ENCODE data around the gene TBL1X. TPM values are rescaled to one million over a fixed set of nuclear protein-coding genes. Genes with fewer than 3 reads are reported as not detected.

Gene TBL1X
- total and polyA plus RNA-seq, 10 of the 15 experiments (the other 5 are each of a cell fraction or from before 2014, with no cell fraction given) = 4.4 to 26.3 (median 10.6) TPM

DNA sequence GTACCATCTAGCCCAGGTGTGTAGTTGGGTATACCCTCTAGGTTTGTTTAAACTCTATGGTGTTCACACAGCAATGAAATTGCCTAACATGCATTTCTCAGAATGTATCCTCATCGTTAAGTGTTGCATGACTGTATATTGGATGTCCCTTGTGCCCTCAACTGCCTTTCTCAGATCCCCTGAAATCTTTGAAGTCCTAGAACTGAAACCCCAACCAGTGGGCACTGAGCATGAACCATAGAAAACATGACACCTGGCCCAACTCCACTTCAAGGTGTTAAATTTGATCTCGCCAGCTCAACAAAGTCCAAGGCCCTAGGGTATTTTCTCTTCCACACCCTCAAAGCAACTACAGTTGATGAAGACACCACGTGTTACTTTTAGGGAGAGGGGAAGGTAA is 265.2 kb downstream of the TBL1X start:
- WGBS (ENCODE audit: insufficient coverage, insufficient replicate concordance, low lambda C conversion rate, missing lambda C conversion rate) = 0% methylated on average over 2 of the region's 3 CpGs
- Histone ChIP-seq H3K4me3 (no peak overlapping the region), H3K4me2 (ENCODE audit: control insufficient read depth, insufficient read depth) (no peak overlapping the region), H3K9ac (ENCODE audit: control insufficient read depth, insufficient read depth, low read length) (no peak overlapping the region), H3K4me1 (ENCODE audit: control insufficient read depth, insufficient read depth, low read length) (no peaks in the 10 kb centered on the region), H2AFZ (ENCODE audit: control insufficient read depth, low read depth, low read length) (no peak overlapping the region), H3K27ac (ENCODE audit: control insufficient read depth, insufficient read depth) (no peak overlapping the region), H3K9me3 (replicated peaks; ENCODE audit: control insufficient read depth, insufficient read depth, low read length) (peaks cover 1% of the 10 kb centered on the region; the same call in 1 of the 3 replicates), H3K36me3 (ENCODE audit: control insufficient read depth in 2 of 2, insufficient read depth in 2 of 2, low read length in 1 of 2) (no peaks in the 10 kb centered on the region), H3K79me2 (ENCODE audit: control insufficient read depth, insufficient read depth, low read length) (no peaks in the 10 kb centered on the region), H4K20me1 (ENCODE audit: control insufficient read depth, insufficient read depth) (no peaks in the 10 kb centered on the region), H3K27me3 (replicated peaks in 1 of 2; ENCODE audit: control insufficient read depth in 2 of 2, insufficient read depth in 2 of 2, low read length in 1 of 2) (no peaks in the 10 kb centered on the region)
- CTCF ChIA-PET = no interaction called here
- RAD21 ChIA-PET (ENCODE audit: unreplicated experiment) = no interaction called here
- ATAC-seq (no peak), FAIRE-seq (no peak), DNase-seq (ENCODE audit: low read depth, low spot score) (no peak)
- SMC1A ChIA-PET (ENCODE audit: uncharacterized antibody, unreplicated experiment) = interaction anchor here (1.4 kb wide), 1 partner anchor 9 kb away, joined by 3 read pairs; no protein-coding TSS in a partner anchor
- no TSS peak for BruUV-seq (replicated peaks)
- POLR2A ChIA-PET = no interaction called here
- in situ Hi-C loops (cut with MboI) (no loop called here), intact Hi-C loops (cut with micrococcal nuclease; ENCODE audit: unreplicated experiment) (no loop called here)
- TF ChIP-seq ZNF274 (IDR thresholded peaks at IDR 0.05; ENCODE audit: insufficient read depth, insufficient read length) (no peak), HCFC1 (IDR thresholded peaks at IDR 0.05; ENCODE audit: low read length) (no peak), ZNF687 (IDR thresholded peaks at IDR 0.05) (no peak), HDAC2 (IDR thresholded peaks at IDR 0.05) (no peak), STAT1 (conservative IDR thresholded peaks at IDR 0.05) (no peak), CHD1 (IDR thresholded peaks at IDR 0.05; ENCODE audit: low read depth, low read length) (no peak), MTA3 (IDR thresholded peaks at IDR 0.05; ENCODE audit: borderline replicate concordance, low read length) (no peak), PAX8 (IDR thresholded peaks at IDR 0.05) (no peak), NFYB (IDR thresholded peaks at IDR 0.05; ENCODE audit: insufficient read depth, low read depth, low read length) (no peak), ZNF622 (IDR thresholded peaks at IDR 0.05) (no peak), CBX3 (IDR thresholded peaks at IDR 0.05; ENCODE audit: borderline replicate concordance, low read depth) (no peak), RFX5 (IDR thresholded peaks at IDR 0.05; ENCODE audit: low read depth, low read length) (no peak)
- TF ChIP-seq, protein P1, sequence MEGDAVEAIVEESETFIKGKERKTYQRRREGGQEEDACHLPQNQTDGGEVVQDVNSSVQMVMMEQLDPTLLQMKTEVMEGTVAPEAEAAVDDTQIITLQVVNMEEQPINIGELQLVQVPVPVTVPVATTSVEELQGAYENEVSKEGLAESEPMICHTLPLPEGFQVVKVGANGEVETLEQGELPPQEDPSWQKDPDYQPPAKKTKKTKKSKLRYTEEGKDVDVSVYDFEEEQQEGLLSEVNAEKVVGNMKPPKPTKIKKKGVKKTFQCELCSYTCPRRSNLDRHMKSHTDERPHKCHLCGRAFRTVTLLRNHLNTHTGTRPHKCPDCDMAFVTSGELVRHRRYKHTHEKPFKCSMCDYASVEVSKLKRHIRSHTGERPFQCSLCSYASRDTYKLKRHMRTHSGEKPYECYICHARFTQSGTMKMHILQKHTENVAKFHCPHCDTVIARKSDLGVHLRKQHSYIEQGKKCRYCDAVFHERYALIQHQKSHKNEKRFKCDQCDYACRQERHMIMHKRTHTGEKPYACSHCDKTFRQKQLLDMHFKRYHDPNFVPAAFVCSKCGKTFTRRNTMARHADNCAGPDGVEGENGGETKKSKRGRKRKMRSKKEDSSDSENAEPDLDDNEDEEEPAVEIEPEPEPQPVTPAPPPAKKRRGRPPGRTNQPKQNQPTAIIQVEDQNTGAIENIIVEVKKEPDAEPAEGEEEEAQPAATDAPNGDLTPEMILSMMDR (IDR thresholded peaks at IDR 0.05 in 2 of 3, conservative IDR thresholded peaks at IDR 0.05 in 1 of 3; ENCODE audit: control insufficient read depth in 2 of 3, extremely low read depth in 1 of 3, insufficient read depth in 1 of 3, low read depth in 3 of 3, low read length in 3 of 3) = no peak

Measured in GM12878 (cell line).